Activated naive CD8-positive, alpha-beta T cell treated with anti-CD3 and anti-CD28 coated beads, Interleukin-2, amount 10 ng/mL, durations not matched to agents 7 days and 5 days (primary cell): ENCODE measurements around the gene BIRC6. TPM values are rescaled to one million over a fixed set of nuclear protein-coding genes. Genes with fewer than 3 reads are reported as not detected.

Source experiments
- microRNA-seq: library from miRNA; unstranded; fragments of <30 nt; microRNA quantifications from one replicate; pipeline ENCODE4 v1.2.0, GENCODE V29; 2022
- total RNA-seq, 2 experiments: library from RNA; stranded (reverse); gene quantifications; one replicate each; pipeline ENCODE4 v1.2.3, GENCODE V29; 2021

The BIRC6 gene
- total RNA-seq, 2 experiments from 2014 or later, result 125 to 132 TPM

Small RNAs within 50 kb of the gene (microRNA-seq; reads per million reads assigned to microRNA genes)
- not detected for gene MIR4765
- gene MIR558, result not detected

Other genes with a start within 250 kb of the BIRC6 start
- gene SLC30A6, start 191.2 kb upstream of the BIRC6 start, total RNA-seq, result 10 to 100 TPM; 18.9 to 20.8 TPM
- gene NLRC4, start 92.1 kb upstream of the BIRC6 start, total RNA-seq, result under 1 TPM; 0.09 to 0.14 TPM
- 10 to 100 TPM; 32.6 to 33.8 TPM for gene YIPF4, start 79.1 kb upstream of the BIRC6 start, total RNA-seq